GM19035 (cell line): ENCODE data around the gene GJC2.
"Not testable (repeated sequence)": the region's sequence is repeated elsewhere in the genome, so short reads cannot be mapped to it uniquely, and the experiment has no call there.

Experiments
- ATAC-seq: cut with Tn5 transposase; IDR thresholded peaks from one replicate; pipeline ENCODE4 v1.9.1; 2021; ENCODE audit not compliant: unreplicated experiment

The GJC2 gene

DNA sequence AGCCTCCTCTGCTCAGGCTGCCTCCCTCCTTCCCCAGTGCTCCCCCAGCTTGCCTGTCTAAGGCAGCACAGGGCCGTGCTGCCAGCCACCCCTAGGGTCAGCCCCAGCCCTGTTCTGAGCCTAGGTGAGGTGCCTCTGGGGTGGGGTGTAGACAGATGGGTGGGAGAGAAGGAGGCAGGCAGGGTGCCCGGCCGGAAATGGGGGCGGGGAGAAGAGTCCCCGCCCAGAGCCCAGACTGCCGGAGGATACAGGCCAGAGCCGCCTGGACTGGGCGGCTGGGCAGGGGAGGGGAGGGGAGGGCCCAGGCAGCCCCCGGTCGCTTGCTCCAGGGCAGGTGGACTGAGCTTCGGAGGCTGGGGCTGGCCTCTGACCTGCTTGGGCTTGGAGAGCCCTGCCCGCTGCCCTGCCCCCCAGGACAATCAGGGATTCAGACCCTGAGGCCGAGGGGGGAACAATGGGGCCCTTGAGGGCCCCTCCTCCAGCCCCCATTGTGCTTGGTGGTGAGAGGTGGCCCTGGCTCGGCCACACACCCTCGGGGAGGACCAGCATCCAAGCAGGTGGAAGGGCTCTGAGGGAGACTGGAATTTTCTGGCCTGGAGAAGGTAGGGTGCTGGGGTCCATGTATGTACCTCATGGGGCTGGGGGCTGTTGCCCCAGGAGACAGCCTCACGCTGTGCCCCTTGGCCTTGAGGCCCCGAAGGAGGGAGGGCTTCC is at the start of gene GJC2:
Gene GJC2 (plus strand): TSS at position 525 of the 714 bp plus-strand sequence. CDS start 7,829 bp downstream, outside the sequence.
- no peak for ATAC-seq

DNA sequence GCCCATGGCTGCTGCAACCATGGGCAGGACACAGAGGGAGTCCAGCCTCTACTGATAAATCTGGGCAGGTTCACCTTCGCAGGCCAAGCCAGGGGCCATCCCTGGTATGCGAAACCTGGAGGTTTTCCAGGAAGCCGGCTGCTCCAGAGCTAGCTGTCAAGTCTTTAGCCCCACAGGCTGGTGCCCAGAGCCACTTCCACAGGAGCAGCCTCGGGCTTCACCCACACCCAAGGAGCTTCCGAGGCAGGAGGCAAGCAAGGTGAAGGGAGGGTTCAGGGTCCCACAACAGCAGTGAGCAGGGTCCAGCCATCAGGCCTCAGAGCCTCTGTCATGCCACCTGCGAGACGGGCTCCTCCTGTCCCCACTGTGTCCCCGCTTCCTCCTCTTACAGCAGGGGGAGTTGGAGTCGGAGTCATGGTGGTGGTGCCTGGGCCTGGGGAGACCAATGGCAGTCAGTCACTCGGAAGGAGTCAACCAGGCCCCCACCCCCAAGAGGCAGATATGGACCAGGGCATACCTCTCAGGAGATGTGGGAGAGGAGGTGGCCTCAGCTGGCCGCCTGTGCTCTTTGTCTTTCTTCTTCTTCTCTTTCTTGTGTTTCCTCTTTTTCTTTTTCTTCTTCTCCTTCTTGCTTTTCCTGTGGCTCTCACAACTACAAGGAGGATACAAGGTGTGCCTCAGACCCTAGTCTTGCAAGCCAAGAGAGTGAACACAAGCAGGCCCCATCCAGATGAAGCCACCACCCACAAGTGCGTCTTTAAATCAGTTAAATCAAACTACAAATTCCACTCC is 48.7 kb upstream of the GJC2 start:
- no peak for ATAC-seq

DNA sequence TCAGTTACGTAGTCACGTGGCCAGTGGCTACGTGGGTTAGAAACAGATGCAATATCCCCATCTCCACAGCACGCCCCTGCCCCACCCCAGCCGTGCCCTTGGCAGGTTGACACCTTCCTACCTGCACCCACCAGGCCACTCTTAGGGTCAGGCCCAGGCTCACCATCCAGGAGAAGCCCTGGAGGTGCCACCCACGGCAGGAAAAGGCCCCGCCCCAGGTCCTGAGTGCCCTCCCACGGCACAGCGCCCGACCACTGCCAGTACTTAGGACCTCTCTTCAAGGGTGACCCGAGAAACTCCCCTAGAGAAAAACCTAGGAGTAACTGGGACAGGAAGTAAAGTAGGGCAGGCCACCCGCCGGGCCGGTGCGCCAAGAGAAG is 48.1 kb upstream of the GJC2 start:
- ATAC-seq: no peak

DNA sequence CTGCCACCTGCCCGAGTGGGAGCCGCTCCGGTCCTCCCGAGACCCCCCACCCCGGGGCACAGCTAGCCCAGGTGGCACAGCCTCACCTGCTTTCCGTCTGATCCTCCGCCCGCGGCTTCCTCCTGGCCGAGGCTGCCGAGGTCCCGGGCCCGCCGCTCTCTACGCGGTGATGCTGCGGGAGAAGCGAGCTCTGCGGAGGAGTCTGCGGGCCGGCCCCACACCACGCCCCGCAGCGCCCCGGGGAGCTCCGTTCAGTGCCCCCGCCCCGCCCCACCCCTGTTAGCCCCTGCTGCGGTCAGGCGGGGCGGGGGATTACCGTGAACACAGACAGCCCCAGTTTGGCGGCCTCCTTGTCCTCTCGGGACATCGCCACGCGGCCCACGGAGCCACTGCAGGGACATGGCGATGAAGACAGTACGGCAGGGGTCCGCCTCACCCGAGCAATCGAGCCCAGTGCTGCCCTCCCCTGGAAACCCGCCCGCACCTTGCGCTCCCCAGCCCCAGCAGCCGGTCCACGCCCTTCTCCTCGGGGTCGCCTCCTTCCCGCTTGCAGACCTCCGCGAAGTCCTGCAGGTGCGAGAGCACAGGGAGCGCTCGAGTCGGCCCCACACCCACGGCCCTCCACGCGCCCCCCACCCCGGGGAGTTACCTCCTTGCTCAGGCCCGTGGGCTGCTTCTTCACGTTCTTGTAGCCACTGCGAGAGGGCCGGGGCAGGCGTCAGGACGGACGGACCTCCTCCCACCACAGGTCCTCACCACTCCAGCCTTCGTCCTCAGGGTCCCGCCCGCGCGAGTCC is 47.5 kb upstream of the GJC2 start:
- ATAC-seq: peak; percentile 26

DNA sequence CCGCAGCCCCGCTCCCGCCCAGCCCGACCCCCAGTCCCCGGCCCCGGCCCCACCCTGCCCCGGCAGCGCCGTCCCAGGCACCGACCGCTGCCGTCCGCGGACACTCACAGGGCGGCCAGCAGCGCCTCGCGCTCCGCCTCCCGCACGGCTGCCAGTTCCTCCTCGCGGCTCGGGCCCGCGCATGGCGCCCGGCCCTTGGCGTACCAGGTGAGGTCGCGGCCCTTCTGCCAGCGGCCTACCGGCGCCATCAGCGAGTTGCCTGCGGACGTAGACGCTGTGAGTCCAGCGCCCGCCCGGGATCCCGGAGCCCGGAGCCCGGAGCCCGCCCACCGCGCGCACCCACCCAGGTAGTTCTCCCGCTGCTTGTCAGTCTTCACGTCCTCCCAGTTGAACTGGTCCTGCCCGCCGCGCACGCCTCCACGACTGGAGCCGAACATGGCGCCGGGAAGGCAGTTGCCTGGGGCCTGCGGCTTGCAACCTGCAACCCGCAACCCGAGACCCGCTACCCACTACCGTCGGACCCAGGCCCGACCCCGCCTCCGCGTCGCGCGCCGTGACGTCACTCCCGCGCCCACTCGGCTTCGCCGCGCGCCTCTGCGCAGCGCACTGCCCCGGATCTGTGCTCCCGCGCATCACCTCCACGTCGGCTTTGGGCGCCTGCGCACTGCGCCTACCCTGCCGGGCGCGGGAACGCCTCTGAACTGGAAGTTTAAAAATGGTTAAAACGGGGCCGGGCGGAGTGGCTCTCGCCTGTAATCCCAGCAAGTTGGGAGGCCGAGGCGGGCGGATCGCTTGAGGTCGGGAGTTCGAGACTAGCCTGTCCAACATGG is 46.7 kb upstream of the GJC2 start, which contains the start of gene C1orf35:
Gene C1orf35 (minus strand): TSS at position 535 of the 830 bp plus-strand sequence. CDS start 98 bp downstream, at position 437.
- ATAC-seq: peak; percentile 72

DNA sequence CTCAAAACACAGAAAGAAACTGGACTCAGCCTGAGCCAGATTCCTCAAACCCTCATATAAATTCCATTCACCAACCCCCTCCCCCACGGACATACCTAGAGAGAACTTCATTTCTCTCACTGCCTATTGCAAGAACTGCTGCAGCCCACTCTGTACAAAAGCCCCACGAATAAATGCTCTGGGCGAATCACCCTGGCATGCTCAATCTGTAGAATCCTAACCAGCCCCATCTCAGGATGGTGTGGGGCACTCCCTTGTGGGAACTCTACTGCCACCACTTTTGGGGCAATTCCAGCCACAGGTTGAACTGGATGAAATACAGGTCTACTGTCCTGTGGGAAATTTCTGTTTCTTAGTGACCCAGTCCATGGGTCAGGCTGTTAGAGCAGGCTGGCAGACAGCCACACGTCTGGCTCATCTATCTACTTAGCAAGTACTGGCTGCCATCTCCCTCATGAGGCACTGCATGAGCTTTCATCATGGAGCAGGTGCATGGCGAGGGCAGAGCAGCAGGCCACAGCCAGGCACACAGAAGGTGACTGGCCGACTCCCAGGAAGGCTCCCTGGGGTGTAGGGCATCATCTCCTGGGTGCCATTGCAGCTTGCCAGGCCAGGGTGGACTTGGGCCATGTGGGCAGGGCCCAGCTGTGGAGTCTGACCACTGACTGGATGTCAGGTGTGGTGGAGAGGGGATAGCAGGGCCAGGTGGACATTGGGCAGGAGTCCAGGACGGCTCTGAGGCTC is 45.0 kb upstream of the GJC2 start:
- ATAC-seq: no peak

DNA sequence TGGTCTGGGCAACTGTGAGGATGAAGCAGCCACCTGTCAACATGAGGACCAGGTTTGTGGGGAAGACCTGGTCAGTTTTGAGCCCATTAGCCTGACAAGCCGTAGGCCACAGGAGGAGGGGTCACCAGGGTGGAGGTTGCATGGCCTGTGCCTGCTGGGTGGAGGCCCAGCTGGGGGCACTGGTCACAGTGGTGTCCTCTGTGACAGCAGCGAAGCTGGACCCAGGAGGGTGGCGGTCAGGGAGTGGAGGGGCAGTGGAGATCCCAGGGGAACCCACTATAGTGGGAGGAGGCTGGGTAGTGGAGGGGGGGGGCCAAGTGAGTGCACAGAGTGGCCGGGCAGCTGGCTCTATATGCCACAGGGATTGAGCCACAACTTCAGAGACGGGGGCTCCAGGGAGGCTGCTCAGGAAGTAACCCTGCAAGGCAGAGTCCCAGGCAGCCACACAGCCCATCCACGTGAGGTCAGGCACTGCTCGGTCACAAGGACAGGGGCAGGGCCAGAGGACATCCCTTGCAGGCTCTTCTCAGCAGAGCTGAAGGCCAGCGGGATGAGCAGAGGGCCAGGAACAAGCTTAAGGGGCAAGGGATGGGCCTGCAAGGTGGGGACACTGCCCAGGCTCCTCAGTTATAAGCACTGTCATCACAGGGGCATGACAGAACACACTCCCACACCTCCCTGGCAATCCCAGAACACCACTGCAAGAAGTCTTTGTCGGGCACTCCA is 44.3 kb upstream of the GJC2 start:
- ATAC-seq: no peak

DNA sequence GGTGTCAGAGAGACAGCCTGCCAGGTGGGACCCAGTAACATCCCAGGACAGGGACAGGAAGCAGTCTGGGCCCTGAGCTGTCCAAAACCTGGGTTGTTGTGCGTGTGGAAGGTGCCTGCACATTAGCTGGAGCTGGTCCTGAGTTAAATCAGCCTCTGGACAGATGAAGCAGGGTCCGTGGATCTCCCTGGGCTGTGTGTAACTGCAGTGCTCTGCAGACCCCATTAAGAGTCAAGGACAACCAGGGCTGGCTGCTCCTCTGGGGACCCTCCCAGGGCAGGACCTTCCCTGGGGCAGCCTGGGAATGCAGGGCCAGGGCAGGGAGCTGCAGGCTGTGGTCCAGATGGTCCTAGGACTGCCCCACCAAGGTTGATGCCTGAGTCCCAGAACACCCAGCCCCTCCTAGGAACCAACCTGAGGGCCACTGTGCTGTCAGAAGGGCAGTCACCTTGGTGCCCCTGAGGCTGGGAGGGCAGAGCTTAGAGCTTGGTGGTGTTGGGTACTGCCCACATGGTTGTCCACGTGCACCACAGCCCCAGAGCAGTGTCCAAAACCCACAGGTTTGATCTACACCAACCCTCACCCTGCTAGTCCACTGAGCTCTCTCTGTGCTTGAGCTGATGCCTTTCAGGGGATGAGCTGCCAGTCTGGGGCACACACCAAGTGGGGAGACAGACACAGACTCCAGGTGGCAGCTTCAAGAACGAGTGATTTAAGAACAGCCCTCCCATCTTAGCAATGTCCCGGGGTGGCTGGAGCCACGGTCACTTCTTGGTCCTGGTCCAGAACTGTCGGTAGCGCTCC is 43.5 kb upstream of the GJC2 start:
- no peak for ATAC-seq

DNA sequence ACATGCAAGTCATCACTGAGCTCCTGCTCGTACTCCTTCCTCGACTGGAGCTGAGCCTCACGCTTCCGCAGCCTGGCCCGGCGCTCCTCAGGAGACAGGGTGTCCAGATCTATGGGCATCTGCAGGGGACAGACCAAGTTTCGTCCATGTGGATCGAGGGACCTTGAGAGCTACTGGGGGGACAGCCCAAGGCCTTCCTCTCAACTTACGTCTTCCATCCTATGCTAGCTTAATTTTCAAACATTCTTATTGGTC is 43.0 kb upstream of the GJC2 start:
- no peak for ATAC-seq

DNA sequence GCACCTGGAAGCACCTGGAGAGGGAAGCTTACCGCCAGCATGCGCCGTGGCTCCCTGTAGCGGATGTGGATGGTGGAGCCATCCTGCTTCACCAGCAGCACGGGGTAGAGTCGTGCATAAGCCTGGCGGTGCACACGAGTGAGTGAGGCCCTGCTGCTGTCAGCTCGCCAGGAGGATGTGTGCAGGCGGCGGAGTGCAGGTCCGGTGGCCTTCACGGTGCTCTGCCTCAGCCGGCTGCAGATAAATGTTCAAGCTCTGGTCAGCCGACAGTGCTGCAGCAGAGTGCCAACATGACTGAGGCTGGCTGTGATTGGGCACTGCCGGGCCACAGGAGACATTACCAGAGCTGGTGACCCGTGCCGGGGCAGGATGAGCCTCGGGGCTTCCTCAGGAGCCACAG is 42.1 kb upstream of the GJC2 start:
- ATAC-seq: no peak

DNA sequence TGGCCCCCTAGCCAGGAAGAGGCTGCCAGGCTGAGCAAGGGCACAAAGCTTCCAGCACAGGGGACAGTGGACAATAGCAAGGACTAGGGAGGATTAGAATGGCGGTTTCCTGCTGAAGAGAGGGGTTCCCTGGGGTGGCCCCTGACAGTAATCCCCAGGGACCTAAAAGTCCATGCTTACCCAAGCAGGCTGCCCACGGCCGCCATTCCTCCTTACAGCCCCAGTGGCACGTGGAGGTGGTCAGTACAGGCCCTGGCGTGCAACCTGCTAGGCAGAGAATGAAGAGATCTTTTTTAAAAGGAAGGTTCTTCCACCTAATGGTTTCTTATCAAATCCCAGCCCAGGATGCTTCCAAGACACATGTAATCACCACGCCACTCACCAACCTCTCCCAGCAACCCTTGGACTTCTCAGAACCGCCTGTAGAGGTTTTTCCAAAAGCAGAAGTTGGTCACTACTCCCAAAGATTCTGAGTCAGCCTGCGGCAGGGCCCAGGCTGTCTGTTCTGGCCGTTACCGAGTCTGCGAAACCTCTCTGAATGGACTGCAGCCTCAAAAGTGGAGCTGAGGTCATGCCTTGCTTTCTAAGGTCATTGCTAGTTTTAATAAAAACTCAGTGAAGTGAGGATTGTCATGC is 41.6 kb upstream of the GJC2 start:
- ATAC-seq: no peak

DNA sequence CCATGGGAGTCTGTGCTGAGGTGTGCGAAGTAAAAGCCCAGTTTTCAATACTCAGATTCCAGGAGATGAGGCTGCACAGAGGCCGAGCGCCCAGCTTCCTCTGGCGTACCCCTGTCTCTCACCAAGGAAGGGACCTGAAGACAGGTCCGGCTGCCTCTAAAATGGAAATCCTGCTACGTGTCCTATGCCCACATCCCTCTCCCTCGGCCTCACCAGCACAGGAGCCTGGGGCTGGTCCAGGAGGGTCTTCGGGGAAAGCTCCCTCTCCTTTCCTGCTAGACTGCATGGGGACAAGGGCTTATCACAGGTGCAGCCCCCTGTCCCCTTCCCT is 41.0 kb upstream of the GJC2 start:
- ATAC-seq: no peak

DNA sequence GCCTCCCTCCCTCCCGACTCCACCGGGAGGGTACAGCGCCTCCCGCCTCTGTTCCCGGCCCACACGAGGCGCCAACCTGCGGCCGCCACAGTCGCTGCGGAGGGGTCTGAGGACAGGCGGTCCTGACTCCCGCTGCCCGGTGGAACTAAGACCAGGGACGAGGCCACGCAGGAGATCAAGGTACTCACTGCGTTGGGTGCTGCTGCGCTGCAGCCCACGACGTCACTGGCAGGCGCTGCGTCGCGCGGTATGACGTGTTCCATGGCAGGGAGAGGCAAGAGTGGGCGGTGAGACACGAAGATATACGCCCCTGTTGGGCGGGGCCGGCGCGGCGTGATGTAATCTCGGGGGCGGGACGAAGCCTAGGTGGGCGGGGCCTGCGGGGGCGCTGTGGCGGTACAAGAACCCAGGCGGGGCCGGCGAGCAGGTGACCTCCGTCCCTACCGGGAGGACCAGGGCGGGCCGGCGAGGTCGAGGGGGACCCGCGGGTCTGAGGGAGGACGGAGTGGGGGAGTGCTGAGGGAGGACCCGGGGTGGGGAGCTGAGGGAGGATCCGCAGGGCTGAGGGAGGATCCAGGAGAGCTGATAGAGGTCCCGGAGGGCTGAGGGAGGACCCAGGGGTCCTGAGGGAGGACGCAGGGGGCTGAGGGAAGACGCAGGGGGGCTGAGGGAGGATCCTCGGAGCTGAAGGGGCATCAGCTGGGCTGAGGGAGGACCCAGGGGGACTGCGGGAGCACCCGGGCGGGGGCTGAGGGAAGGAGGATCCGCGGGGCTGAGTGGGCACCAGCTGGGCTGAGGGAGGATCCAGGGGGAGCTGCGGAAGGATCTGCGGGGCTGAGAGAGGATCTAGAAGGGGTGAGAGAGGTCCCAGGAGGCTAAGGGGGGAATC is 40.4 kb upstream of the GJC2 start, which contains the start of gene MRPL55:
Gene MRPL55 (minus strand): TSS at position 227 of the 889 bp plus-strand sequence. CDS start 1,039 bp downstream, outside the sequence.
- peak; percentile 94 for ATAC-seq

DNA sequence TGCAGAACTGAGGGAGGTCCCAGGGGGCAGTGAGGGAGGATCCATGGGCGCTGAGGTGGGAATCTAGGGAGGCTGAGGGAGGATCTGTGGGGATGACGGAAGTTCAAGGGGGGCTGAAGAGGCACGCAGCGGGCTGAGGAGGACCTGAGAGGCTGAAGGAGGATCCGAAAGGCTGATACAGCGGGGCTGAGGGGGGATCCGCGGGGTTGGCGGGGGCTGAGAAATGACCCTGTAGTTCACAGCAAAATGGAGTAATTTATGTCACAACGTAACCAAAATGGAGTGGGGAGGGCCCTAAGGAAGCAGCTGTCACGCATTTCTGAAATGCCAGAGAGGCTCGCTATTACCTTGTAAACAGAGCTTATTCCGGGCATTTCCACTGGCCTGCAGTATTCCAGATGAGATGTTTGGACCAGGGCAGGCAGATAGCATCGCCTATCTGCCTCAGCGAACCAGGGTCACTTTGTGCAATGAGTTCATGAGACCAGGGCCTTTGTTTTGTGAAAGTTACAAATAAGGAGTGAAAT is 39.7 kb upstream of the GJC2 start:
- ATAC-seq: no peak

DNA sequence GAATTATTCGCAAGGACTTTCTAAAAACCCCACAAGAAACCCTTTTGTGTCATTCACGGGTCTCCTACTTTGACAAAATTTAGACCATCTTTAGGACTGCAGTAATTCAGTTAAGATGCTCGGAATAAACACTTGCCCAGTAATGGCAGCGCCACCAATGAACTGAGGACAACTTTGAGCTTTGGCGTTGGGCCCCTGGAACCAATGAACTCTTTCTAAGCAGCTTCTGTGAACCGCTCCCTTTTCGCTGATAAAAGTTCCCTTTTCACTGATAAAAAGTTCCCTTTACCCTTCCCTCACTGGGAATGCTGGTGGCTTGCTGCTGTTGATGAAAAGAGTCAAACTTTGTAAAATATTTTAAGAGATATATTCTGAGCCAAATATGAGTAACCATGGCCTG is 39.2 kb upstream of the GJC2 start:
- ATAC-seq: no peak

DNA sequence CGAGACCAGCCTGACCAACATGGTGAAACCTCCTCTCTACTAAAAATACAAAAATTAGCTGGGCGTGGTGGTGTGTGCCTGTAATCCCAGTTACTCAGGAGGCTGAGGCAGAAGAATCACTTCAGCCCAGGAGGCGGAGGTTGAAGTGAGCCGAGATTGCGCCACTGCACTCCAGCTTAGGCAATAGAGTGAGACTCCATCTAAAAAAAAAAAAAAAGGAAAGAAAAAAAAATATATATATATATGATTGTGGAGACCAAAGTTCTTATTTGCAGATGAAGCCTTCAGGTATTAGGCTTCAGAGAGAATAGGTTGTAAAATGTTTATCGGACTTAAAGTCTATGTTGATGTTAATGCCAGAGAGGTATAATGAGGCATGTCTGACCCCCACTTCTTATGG is 38.4 kb upstream of the GJC2 start:
- ATAC-seq: not testable (repeated sequence)

DNA sequence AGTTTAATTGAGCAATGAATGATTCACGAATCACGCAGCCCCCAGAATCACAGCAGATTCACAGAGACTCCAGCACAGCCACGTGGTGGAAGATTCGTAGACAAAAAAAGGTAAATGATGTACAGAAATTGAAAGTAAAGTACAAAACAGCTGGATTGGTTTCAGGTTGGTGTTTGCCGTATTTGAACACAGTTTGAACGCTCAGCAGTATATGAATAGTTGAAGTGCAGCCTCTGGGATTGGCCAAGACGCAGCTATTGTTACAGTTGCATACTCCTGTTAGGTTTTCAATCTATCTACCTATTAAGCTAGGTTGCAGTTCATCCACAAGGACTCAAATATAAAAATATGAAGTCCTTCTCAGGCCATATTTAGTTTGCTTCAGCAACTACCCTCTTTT is 37.6 kb upstream of the GJC2 start:
- ATAC-seq: no peak
